Uterus (tissue), 4 donors: ENCODE results near the gene HIPK2. TPM values are rescaled to one million over a fixed set of nuclear protein-coding genes. Genes with fewer than 3 reads are reported as not detected.

Experiments used
- DNase-seq, 2 donors: peaks; one replicate each; pipeline ENCODE4 v3.0.0-alpha.2; 2019 to 2020
- H3K27ac ChIP-seq, 2 donors: fragments of 200-600 bp; sonication (generic); 1 replicate in 1 of 2; 2 replicates in 1 of 2; pipeline ENCODE4 v1.5.1; 2016 to 2018
- H3K27me3 ChIP-seq, 2 donors: fragments of 200-600 bp; sonication (generic); one replicate each; pipeline ENCODE4 v1.5.1; 2018 to 2019; ENCODE audit warnings: control low read depth in 1 of 2
- H3K36me3 ChIP-seq, 2 donors: fragments of 200-600 bp; sonication (generic); one replicate each; pipeline ENCODE4 v1.5.1; 2019; ENCODE audit warnings: control low read depth in 1 of 2
- H3K4me1 ChIP-seq, 2 donors: fragments of 200-600 bp; sonication (generic); one replicate each; pipeline ENCODE4 v1.5.1; 2018 to 2019; ENCODE audit warnings: control low read depth in 1 of 2
- H3K4me3 ChIP-seq, 2 donors: fragments of 200-600 bp; sonication (generic); 1 replicate in 1 of 2; 2 replicates in 1 of 2; pipeline ENCODE4 v1.5.1; 2018 to 2019; ENCODE audit warnings: mild to moderate bottlenecking in 1 of 2
- H3K9me3 ChIP-seq, 2 donors: fragments of 200-600 bp; sonication (generic); one replicate each; pipeline ENCODE4 v1.5.1; 2019; ENCODE audit warnings: control low read depth in 1 of 2
- POLR2A ChIP-seq, 2 donors: fragments of 450-650 bp; IDR thresholded peaks; one replicate each; pipeline ENCODE4 v1.6.1; 2016; ENCODE audit warnings: antibody characterized with exemption in 2 of 2, mild to moderate bottlenecking in 1 of 2, moderate library complexity in 1 of 2
- intact Hi-C: fragments of 100-400 bp; cut with DNase I; formaldehyde crosslinking; loops from one replicate; pipeline ENCODE4 v1.15.1; 2023; ENCODE audit warnings: low total_unique reads
- total RNA-seq, 4 donors: library from RNA; depleted of rRNA in 3 of 4; stranded (reverse); fragments of >200 nt in 3 of 4; gene quantifications; one replicate each; pipeline versions ENCODE4 v1.1.0 to v1.2.4, GENCODE V29; 2014 to 2023
- TF ChIP-seq, protein P1 (sequence below), 4 experiments: fragments of 200-600 bp in 2 of 4; fragments of 450-650 bp in 2 of 4; sonication (generic) in 2 of 4; IDR thresholded peaks; one replicate each; pipeline ENCODE4 v1.5.1; 2016 to 2019; ENCODE audit warnings: antibody characterized with exemption in 4 of 4, mild to moderate bottlenecking in 2 of 4, moderate library complexity in 1 of 4
- donor health status: DM: yes; HTN: yes; CAD: no.

The HIPK2 gene
- total RNA-seq, 4 donors from 2014 or later, result 9.4 to 65.8 (median 19.2) TPM

DNA sequence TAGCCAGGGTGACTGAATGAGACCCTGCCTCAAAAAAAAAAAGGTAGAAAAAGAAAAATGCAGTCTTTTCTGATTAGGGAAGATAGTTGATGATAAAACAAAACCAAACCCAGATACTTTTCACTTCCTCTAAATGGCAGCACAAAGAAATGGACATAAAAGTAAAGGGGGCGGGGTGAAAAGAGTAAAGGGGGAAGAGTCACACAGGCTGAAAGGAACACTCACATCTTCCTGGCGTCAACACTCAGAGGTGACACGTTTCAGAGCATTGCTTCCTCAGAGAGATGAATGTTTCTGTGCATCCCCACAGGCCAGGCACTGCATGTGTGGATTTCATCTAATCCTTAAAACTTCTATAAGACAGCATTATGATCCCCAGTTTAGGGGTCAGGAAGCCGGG is 81.2 kb downstream of the HIPK2 start:
- H3K4me1 ChIP-seq, result no peaks in the 10 kb centered on the region
- no peaks in the 10 kb centered on the region for H3K27me3 ChIP-seq
- no peak for DNase-seq
- TF ChIP-seq, protein P1, sequence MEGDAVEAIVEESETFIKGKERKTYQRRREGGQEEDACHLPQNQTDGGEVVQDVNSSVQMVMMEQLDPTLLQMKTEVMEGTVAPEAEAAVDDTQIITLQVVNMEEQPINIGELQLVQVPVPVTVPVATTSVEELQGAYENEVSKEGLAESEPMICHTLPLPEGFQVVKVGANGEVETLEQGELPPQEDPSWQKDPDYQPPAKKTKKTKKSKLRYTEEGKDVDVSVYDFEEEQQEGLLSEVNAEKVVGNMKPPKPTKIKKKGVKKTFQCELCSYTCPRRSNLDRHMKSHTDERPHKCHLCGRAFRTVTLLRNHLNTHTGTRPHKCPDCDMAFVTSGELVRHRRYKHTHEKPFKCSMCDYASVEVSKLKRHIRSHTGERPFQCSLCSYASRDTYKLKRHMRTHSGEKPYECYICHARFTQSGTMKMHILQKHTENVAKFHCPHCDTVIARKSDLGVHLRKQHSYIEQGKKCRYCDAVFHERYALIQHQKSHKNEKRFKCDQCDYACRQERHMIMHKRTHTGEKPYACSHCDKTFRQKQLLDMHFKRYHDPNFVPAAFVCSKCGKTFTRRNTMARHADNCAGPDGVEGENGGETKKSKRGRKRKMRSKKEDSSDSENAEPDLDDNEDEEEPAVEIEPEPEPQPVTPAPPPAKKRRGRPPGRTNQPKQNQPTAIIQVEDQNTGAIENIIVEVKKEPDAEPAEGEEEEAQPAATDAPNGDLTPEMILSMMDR (IDR thresholded peaks at IDR 0.05), result no peak
- no peak for TF ChIP-seq POLR2A (IDR thresholded peaks at IDR 0.05)
- intact Hi-C loops, result no loop called here
- no peaks in the 10 kb centered on the region for H3K9me3 ChIP-seq
- no peak overlapping the region for H3K27ac ChIP-seq
- H3K4me3 ChIP-seq, result no peak overlapping the region
- no peaks in the 10 kb centered on the region for H3K36me3 ChIP-seq

DNA sequence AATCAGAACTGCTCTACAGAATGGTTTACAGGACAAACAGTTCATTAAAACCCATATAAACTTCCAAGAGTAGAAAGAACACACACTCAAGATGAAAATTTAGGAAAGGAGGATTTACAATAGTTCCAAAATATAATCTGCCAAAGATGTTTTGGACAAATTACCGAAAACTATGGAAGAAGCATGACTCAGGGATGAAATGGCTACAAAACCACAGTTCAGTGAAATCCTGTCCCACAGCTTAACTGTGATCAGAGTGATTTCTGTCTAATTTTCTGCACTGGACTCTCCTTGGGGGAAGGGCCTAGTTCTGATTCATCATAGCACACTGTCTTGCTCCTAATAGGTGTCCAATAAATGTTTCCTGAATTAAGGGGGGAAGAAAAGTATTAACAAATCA is 82.2 kb downstream of the HIPK2 start:
- no peak overlapping the region for H3K27ac ChIP-seq

DNA sequence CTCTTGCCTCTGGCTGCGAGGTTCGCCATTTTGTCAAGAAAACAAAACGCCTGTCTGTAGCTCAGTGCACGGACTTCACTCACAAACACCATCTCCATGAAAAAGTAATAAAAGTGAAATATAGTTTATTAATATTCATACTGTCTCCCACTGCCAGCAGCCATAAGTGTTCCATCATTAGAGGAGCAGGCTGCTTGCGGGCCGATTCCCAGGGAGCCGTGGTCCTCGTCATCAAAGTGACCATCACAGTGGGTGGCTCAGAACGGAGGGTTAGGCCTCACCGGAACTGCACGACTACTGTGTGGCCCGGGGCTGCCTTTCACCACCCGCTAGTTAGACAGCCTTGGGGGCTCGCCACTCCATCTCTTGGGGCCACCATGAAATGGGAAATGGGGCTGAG is 82.7 kb downstream of the HIPK2 start:
- intact Hi-C loops, result no loop called here
- TF ChIP-seq, protein P1 (IDR thresholded peaks at IDR 0.05), result no peak
- no peak for TF ChIP-seq POLR2A (IDR thresholded peaks at IDR 0.05)
- H3K4me3 ChIP-seq, result no peak overlapping the region
- H3K4me1 ChIP-seq, result no peaks in the 10 kb centered on the region
- H3K36me3 ChIP-seq, result no peaks in the 10 kb centered on the region
- H3K27ac ChIP-seq, result no peak overlapping the region
- no peaks in the 10 kb centered on the region for H3K27me3 ChIP-seq
- no peak for DNase-seq
- H3K9me3 ChIP-seq, result no peaks in the 10 kb centered on the region

More for the DNA sequence above, 82.2 kb downstream of the HIPK2 start:
- Histone ChIP-seq H3K36me3 (no peaks in the 10 kb centered on the region), H3K9me3 (no peaks in the 10 kb centered on the region), H3K27me3 (no peaks in the 10 kb centered on the region), H3K4me1 (no peaks in the 10 kb centered on the region), H3K4me3 (no peak overlapping the region)
- TF ChIP-seq, protein P1 (IDR thresholded peaks at IDR 0.05), result no peak
- TF ChIP-seq POLR2A (IDR thresholded peaks at IDR 0.05), result no peak
- intact Hi-C loops, result no loop called here
- no peak for DNase-seq

- Histone ChIP-seq H3K36me3 (no peaks in the 10 kb centered on the region), H3K4me1 (no peaks in the 10 kb centered on the region), H3K27ac (no peak overlapping the region), H3K27me3 (no peaks in the 10 kb centered on the region), H3K9me3 (no peaks in the 10 kb centered on the region), H3K4me3 (no peak overlapping the region)
- TF ChIP-seq, protein P1 (IDR thresholded peaks at IDR 0.05), result no peak
- TF ChIP-seq POLR2A (IDR thresholded peaks at IDR 0.05), result no peak
- no peak for DNase-seq
- intact Hi-C loops, result no loop called here
Measured at GRCh38 chr7:139694389-139694676, 83.5 kb downstream of the HIPK2 start.

DNA sequence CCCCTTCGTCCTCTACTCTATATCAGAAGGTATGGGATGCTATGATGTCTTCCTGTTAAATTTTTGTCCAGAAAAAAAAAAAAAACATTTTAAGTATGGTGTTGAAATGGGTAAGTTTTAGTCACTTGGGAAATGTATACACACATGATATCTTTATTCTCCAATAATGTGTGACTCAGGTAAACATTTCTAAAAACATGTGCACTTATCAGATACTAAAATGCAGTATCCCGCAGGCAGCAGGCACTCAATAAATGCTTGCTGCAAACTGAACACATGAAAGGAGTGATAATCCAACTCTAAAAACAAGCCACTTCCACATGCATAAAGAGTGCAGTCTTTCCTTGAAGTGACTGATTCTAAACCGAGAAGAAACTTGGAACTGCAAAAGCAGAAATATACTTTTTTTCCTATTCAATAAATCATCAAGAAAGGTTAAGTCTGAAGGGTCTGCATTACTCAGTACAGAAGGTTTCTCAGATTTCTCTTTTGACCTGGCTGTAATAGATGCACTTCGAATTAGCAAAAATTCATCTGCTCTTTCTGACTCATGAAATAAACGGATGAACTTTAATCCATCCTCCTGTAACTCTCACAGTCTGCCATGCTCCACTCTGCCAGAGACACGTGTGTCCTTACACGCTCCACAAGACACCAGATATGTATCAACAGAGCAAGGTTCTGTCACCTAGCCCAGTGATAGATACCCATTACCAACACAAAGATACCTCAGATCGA is 84.0 kb downstream of the HIPK2 start:
- no peak overlapping the region for H3K4me3 ChIP-seq
- TF ChIP-seq POLR2A (IDR thresholded peaks at IDR 0.05), result no peak
- TF ChIP-seq, protein P1 (IDR thresholded peaks at IDR 0.05), result no peak
- no peaks in the 10 kb centered on the region for H3K27me3 ChIP-seq
- no peak overlapping the region for H3K27ac ChIP-seq
- no peaks in the 10 kb centered on the region for H3K4me1 ChIP-seq
- DNase-seq, result no peak
- no peaks in the 10 kb centered on the region for H3K36me3 ChIP-seq
- no peaks in the 10 kb centered on the region for H3K9me3 ChIP-seq
- intact Hi-C loops, result no loop called here
